Large intestine (tissue), 3 donors: ENCODE results near the gene HDAC3. TPM values are rescaled to one million over a fixed set of nuclear protein-coding genes. Genes with fewer than 3 reads are reported as not detected.

Experiments used
- DNase-seq, 2 donors: peaks; one replicate each; pipeline versions ENCODE4 v3.0.0 to v3.0.0-alpha.2; 2013
- H3K27ac ChIP-seq: one replicate; pipeline ENCODE4 v1.5.1; 2013; ENCODE audit warnings: low read length
- H3K27me3 ChIP-seq: 2 replicates; pipeline ENCODE4 v1.6.1; 2013; ENCODE audit warnings: low read length; ENCODE audit not compliant: control insufficient read depth, insufficient read depth
- H3K36me3 ChIP-seq: 2 replicates; pipeline ENCODE4 v1.6.1; 2013; ENCODE audit warnings: low read length; ENCODE audit not compliant: control insufficient read depth, insufficient read depth
- H3K4me1 ChIP-seq: one replicate; pipeline ENCODE4 v1.6.1; 2013; ENCODE audit warnings: low read length; ENCODE audit not compliant: control insufficient read depth, insufficient read depth
- H3K4me3 ChIP-seq: one replicate; pipeline ENCODE4 v1.5.1; 2013; ENCODE audit warnings: low read length
- H3K9me3 ChIP-seq: one replicate; pipeline ENCODE4 v1.6.1; 2013; ENCODE audit warnings: mild to moderate bottlenecking, low read depth, low read length, moderate library complexity; ENCODE audit not compliant: control insufficient read depth
- WGBS: methylation state at CpG from one replicate; pipeline ENCODE4 v1.1.5; 2013; ENCODE audit warnings: low lambda C conversion rate; ENCODE audit not compliant: insufficient coverage; 5-methylcytosine and 5-hydroxymethylcytosine counted together
- polyA plus RNA-seq: library from polyadenylated mRNA; unstranded; fragments of 120-200 nt; gene quantifications from one replicate; pipeline ENCODE4 v1.2.1, GENCODE V29; 2013

HDAC3 gene
- polyA plus RNA-seq, 1 donor, result 71.5 TPM

DNA sequence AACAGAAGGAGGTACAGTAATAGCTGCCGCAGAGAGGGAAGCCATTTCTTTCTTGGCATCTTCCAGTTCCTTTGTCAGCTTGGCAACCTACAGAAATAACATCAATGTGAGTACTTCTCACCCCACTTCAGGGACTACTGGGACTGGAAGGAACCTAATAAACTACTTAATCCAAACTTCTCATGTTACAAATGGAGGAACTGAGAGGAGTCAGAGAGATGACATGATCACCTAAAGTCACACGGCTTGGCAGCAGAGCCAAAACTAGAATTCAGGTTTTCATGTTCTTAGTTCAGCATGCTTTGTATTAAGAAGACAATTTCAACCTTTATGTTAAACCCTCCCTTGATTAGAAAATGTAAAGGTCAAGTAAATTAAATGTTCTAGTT is 62.5 kb downstream of the HDAC3 start:
- no peak for DNase-seq
- H3K9me3 ChIP-seq, result no peaks in the 10 kb centered on the region
- H3K27me3 ChIP-seq, result no peaks in the 10 kb centered on the region
- no peak overlapping the region for H3K27ac ChIP-seq
- H3K4me3 ChIP-seq, result no peak overlapping the region
- no peaks in the 10 kb centered on the region for H3K4me1 ChIP-seq
- H3K36me3 ChIP-seq, result peaks cover 79% of the 10 kb centered on the region
- WGBS, result 40% methylated on average over 1 of the region's 2 CpGs

DNA sequence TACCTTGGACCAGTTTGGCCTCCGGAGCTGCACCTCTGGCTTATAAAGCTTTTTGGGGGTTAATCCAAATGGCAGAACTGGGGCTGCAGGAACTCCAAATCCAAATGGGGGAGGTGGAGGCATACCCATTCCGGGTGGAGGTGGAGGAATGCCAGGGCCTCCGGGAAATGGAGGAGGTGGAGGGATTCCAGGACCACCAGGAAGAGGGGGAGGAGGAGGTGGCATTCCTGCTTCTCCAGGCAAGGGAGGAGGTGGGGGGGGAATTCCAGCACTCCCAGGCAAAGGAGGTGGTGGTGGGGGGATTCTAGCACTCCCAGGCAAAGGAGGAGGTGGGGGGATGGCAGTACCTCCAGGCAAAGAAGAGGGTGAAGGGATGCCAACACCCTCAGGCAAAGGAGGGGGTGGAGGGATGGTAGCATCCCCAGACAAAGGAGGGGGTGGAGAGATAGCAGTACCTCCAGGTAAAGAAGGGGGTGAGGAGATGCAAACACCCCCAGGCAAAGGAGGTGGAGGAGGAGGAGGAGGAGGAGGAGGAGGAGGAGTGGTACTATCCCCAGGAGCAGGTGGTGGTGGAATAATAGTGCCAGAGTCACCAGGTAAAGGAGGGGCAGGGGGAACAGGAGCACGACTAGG is 63.0 kb downstream of the HDAC3 start:
- WGBS, result no CpG with 5 or more reads among the region's 4 CpGs
- H3K4me3 ChIP-seq, result no peak overlapping the region
- H3K9me3 ChIP-seq, result no peaks in the 10 kb centered on the region
- no peaks in the 10 kb centered on the region for H3K4me1 ChIP-seq
- peaks cover 79% of the 10 kb centered on the region for H3K36me3 ChIP-seq
- no peak overlapping the region for H3K27ac ChIP-seq
- DNase-seq, result no peak
- H3K27me3 ChIP-seq, result no peaks in the 10 kb centered on the region

Other genes starting within 250 kb of the HDAC3 start
- gene PCDHGB4, start 249.2 kb downstream of the HDAC3 start, polyA plus RNA-seq, result 1.4 TPM
- gene PCDHGA8, start 244.2 kb downstream of the HDAC3 start, polyA plus RNA-seq, result 0.19 TPM
- gene PCDHGB5, start 238.9 kb downstream of the HDAC3 start, polyA plus RNA-seq, result 1.8 TPM
- gene PCDHGA9, start 234.1 kb downstream of the HDAC3 start, polyA plus RNA-seq, result 1.9 TPM
- 2.9 TPM for gene PCDHGB6, start 228.8 kb downstream of the HDAC3 start, polyA plus RNA-seq
- gene PCDHGA10, start 223.9 kb downstream of the HDAC3 start, polyA plus RNA-seq, result 2.1 TPM
- 3.6 TPM for gene PCDHGB7, start 219.2 kb downstream of the HDAC3 start, polyA plus RNA-seq
- 1.4 TPM for gene PCDHGA11, start 215.8 kb downstream of the HDAC3 start, polyA plus RNA-seq
- 0.81 TPM for gene PCDHGA12, start 206.3 kb downstream of the HDAC3 start, polyA plus RNA-seq
- 30.4 TPM for gene PCDHGC3, start 160.9 kb downstream of the HDAC3 start, polyA plus RNA-seq
- 1.7 TPM for gene PCDHGC4, start 151.8 kb downstream of the HDAC3 start, polyA plus RNA-seq
- gene PCDHGC5, start 147.8 kb downstream of the HDAC3 start, polyA plus RNA-seq, result 0.39 TPM
- gene DIAPH1, start 17.8 kb downstream of the HDAC3 start, polyA plus RNA-seq, result 89.4 TPM
- gene RELL2, start 148 bp upstream of the HDAC3 start, polyA plus RNA-seq, result 2.0 TPM
- gene FCHSD1, start 14.6 kb upstream of the HDAC3 start, polyA plus RNA-seq, result 21.4 TPM
- gene ARAP3, start 45.4 kb upstream of the HDAC3 start, polyA plus RNA-seq, result 17.5 TPM
- gene PCDH1, start 241.6 kb upstream of the HDAC3 start, polyA plus RNA-seq, result 29.4 TPM